ENCODE measurements around the gene WDFY4.

Gene WDFY4

GRCh38 chr10:48923748-48924147 lies 239.1 kb downstream of the WDFY4 start:
- Histone ChIP-seq H3K9me3 (no peaks in the 10 kb centered on the region), H3K36me3 (no peaks in the 10 kb centered on the region), H3K27me3 (no peaks in the 10 kb centered on the region), H3K4me3 (ENCODE audit: low read depth, low read length) (no peak overlapping the region), H3K4me1 (no peaks in the 10 kb centered on the region)
- no peak for DNase-seq
- TF ChIP-seq CTCF (IDR thresholded peaks at IDR 0.05; ENCODE audit: low read depth, low read length): no peak

DNA sequence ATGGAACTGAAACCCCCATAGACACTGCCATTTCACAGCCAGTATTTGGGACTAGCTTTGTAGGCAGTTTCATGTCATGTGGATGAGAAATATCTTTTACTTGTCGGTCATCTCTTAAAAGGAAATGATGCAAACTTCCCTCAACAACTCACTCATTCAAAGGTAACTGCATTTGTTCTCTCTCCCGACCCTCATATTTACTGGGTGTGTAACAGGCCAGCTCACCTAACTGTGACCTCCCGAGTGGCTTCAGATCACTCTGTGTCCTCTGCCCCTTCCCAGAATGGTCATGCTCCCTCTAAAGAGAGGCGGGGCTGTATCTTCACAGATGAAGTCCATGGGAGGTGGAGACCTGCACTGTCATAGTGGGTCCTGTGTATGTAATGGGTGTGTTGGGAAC lies 240.3 kb downstream of the WDFY4 start:
- no peaks in the 10 kb centered on the region for H3K27me3 ChIP-seq
- no peak for TF ChIP-seq CTCF (IDR thresholded peaks at IDR 0.05; ENCODE audit: low read depth, low read length)
- no peaks in the 10 kb centered on the region for H3K9me3 ChIP-seq
- H3K4me1 ChIP-seq: no peaks in the 10 kb centered on the region
- no peaks in the 10 kb centered on the region for H3K36me3 ChIP-seq
- no peak overlapping the region for H3K4me3 ChIP-seq (ENCODE audit: low read depth, low read length)
- no peak for DNase-seq

- TF ChIP-seq CTCF (IDR thresholded peaks at IDR 0.05; ENCODE audit: low read depth, low read length): no peak
- H3K27me3 ChIP-seq: no peaks in the 10 kb centered on the region
- no peak overlapping the region for H3K4me3 ChIP-seq (ENCODE audit: low read depth, low read length)
- no peak for DNase-seq
- no peaks in the 10 kb centered on the region for H3K4me1 ChIP-seq
- no peaks in the 10 kb centered on the region for H3K36me3 ChIP-seq
- H3K9me3 ChIP-seq: no peaks in the 10 kb centered on the region
These were observed 241.6 kb downstream of the WDFY4 start for GRCh38 chr10:48926255-48926654.

- DNase-seq: no peak
- no peaks in the 10 kb centered on the region for H3K27me3 ChIP-seq
- TF ChIP-seq CTCF (IDR thresholded peaks at IDR 0.05; ENCODE audit: low read depth, low read length): no peak
- no peaks in the 10 kb centered on the region for H3K4me1 ChIP-seq
- H3K4me3 ChIP-seq (ENCODE audit: low read depth, low read length): no peak overlapping the region
- no peaks in the 10 kb centered on the region for H3K36me3 ChIP-seq
- no peaks in the 10 kb centered on the region for H3K9me3 ChIP-seq
These were observed 242.3 kb downstream of the WDFY4 start for GRCh38 chr10:48926764-48927540.

DNA sequence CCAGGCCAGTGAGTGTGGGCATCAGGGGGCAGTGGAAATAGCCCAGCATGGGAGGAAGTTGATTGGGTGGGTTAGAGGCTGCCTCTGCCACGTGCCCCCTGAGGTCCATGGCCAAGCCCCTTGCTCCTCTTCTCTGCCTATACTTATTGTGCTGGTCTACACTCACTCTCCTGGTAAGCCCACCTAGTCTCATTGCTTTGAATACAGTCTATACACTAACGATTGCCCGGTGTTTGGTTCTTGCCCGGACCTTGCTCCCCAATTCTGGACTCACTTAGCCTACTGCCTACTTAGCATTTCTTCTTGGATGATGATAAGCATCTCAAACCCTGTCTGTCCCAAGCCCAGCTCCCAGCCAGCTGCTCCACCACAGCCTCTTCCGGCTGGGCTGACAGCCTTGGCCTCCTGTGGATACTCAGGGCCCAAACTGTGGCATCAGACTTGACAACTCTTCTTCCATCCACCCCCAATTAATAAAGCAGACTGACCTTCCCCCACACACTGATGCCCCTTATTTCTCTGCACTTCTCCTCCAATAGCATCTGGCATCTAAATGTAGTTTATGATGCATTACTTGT lies 244.8 kb downstream of the WDFY4 start:
- DNase-seq: no peak
- Histone ChIP-seq H3K4me3 (ENCODE audit: low read depth, low read length) (no peak overlapping the region), H3K36me3 (no peaks in the 10 kb centered on the region), H3K4me1 (no peaks in the 10 kb centered on the region), H3K27me3 (no peaks in the 10 kb centered on the region), H3K9me3 (no peaks in the 10 kb centered on the region)
- no peak for TF ChIP-seq CTCF (IDR thresholded peaks at IDR 0.05; ENCODE audit: low read depth, low read length)

- no peak for TF ChIP-seq CTCF (IDR thresholded peaks at IDR 0.05; ENCODE audit: low read depth, low read length)
- Histone ChIP-seq H3K36me3 (no peaks in the 10 kb centered on the region), H3K27me3 (no peaks in the 10 kb centered on the region), H3K4me3 (ENCODE audit: low read depth, low read length) (no peak overlapping the region), H3K4me1 (no peaks in the 10 kb centered on the region), H3K9me3 (no peaks in the 10 kb centered on the region)
- DNase-seq: no peak
These were observed 246.5 kb downstream of the WDFY4 start for GRCh38 chr10:48931188-48931587.
